ENCODE data around the gene IRF3.

The IRF3 gene

DNA sequence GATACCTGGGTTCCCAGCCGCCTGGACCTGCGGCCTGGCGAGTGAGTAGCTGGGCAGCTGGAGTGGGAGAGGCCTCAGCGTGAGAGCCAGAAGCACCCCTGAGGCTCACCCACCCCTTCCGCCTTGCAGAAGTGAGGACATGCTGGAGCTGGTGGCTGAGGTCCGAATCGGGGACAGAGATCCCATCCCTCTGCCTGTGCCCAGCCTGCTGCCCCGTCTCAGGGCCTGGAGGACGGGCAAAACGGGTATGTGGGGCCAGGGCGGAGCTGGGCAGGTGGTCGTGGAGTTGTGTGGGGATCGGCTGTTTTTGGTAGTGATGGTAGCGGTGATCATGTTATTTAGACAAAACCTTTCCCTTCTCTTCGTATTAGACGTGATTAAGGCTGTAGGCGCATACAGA is 19.1 kb downstream of the IRF3 start:
- H3K4me3 ChIP-seq (ENCODE audit: low read length): no peak overlapping the region
- no peak for TF ChIP-seq EZH2phosphoT487 (IDR thresholded peaks at IDR 0.05; ENCODE audit: borderline replicate concordance, low read length)
- TF ChIP-seq, protein P1, sequence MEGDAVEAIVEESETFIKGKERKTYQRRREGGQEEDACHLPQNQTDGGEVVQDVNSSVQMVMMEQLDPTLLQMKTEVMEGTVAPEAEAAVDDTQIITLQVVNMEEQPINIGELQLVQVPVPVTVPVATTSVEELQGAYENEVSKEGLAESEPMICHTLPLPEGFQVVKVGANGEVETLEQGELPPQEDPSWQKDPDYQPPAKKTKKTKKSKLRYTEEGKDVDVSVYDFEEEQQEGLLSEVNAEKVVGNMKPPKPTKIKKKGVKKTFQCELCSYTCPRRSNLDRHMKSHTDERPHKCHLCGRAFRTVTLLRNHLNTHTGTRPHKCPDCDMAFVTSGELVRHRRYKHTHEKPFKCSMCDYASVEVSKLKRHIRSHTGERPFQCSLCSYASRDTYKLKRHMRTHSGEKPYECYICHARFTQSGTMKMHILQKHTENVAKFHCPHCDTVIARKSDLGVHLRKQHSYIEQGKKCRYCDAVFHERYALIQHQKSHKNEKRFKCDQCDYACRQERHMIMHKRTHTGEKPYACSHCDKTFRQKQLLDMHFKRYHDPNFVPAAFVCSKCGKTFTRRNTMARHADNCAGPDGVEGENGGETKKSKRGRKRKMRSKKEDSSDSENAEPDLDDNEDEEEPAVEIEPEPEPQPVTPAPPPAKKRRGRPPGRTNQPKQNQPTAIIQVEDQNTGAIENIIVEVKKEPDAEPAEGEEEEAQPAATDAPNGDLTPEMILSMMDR (IDR thresholded peaks at IDR 0.05; ENCODE audit: low read depth, low read length, poor library complexity, severe bottlenecking): no peak
- no peaks in the 10 kb centered on the region for H4K20me1 ChIP-seq (ENCODE audit: control insufficient read depth, insufficient read depth, low read depth, low read length)
- H3K79me2 ChIP-seq (ENCODE audit: control insufficient read depth, low read length): peaks cover 69% of the 10 kb centered on the region
- H3K27ac ChIP-seq (ENCODE audit: low read depth, low read length): no peak overlapping the region
- no peaks in the 10 kb centered on the region for H3K9me3 ChIP-seq (ENCODE audit: control insufficient read depth, insufficient read depth, low read length)
- no peak overlapping the region for H3K4me2 ChIP-seq (ENCODE audit: low read length)
- no peaks in the 10 kb centered on the region for H3K27me3 ChIP-seq (ENCODE audit: control insufficient read depth, low read length)
- peaks cover 12% of the 10 kb centered on the region for H3K4me1 ChIP-seq (ENCODE audit: control insufficient read depth, low read length)
- H3K9me2 ChIP-seq (replicated peaks; ENCODE audit: control insufficient read depth, low read length): no peaks in the 10 kb centered on the region
- peaks cover 67% of the 10 kb centered on the region for H3K36me3 ChIP-seq (ENCODE audit: control insufficient read depth, low read length)
- no peaks in the 10 kb centered on the region for H3F3A ChIP-seq (ENCODE audit: control insufficient read depth, insufficient read depth)

DNA sequence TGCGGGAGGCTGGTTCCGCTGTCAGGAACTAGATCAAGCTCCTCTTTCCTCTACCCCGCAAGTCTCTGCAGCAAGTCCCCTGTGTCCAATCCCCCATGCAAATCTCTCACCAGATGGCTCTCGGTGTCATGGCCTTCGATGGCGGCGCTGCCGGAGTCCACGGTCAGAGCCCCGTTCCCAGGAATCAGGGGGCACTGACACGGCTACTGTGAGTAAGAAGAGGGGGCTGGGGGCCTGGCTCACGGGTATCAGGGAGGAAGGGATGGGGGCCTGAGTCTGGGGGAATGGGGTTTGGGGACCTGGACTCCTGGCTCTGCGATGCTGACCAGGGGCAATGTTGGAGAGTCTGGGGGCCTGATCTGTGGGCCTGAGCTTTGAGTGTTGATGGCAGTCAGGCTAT is 19.7 kb downstream of the IRF3 start:
- H3K4me2 ChIP-seq (ENCODE audit: low read length): no peak overlapping the region
- peaks cover 12% of the 10 kb centered on the region for H3K4me1 ChIP-seq (ENCODE audit: control insufficient read depth, low read length)
- H3F3A ChIP-seq (ENCODE audit: control insufficient read depth, insufficient read depth): peaks cover 2% of the 10 kb centered on the region
- no peaks in the 10 kb centered on the region; the same call in 1 of the 2 replicates for H3K27me3 ChIP-seq (ENCODE audit: control insufficient read depth, low read length)
- H3K27ac ChIP-seq (ENCODE audit: low read depth, low read length): no peak overlapping the region
- H3K36me3 ChIP-seq (ENCODE audit: control insufficient read depth, low read length): peaks cover 64% of the 10 kb centered on the region
- TF ChIP-seq EZH2phosphoT487 (IDR thresholded peaks at IDR 0.05; ENCODE audit: borderline replicate concordance, low read length): no peak
- TF ChIP-seq, protein P1 (IDR thresholded peaks at IDR 0.05; ENCODE audit: low read depth, low read length, poor library complexity, severe bottlenecking): no peak
- no peaks in the 10 kb centered on the region for H3K9me2 ChIP-seq (replicated peaks; ENCODE audit: control insufficient read depth, low read length)
- H3K9me3 ChIP-seq (ENCODE audit: control insufficient read depth, insufficient read depth, low read length): no peaks in the 10 kb centered on the region
- H4K20me1 ChIP-seq (ENCODE audit: control insufficient read depth, insufficient read depth, low read depth, low read length): no peaks in the 10 kb centered on the region
- peaks cover 73% of the 10 kb centered on the region for H3K79me2 ChIP-seq (ENCODE audit: control insufficient read depth, low read length)
- no peak overlapping the region for H3K4me3 ChIP-seq (ENCODE audit: low read length)

DNA sequence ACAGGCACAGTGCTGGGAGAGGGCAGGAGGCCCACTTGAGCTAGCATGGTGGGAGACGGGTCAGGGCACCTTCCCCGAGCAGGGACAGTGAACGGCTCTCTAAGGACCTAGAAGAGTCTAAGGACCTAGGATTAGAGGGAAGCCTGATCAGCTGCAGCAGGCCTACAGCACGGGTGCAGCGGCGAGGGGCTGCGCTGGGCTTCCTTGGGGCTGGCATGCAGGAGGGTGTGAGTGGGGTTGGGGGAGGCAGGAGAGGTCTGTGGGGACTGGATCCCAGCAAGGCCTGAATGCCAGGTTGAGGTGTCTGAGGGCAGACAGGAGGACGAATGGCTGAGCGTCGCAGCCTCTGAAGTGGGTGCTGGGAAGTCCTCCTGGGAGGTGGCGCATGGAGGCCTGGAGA is 20.1 kb downstream of the IRF3 start:
- no peaks in the 10 kb centered on the region; the same call in 1 of the 2 replicates for H3K27me3 ChIP-seq (ENCODE audit: control insufficient read depth, low read length)
- H3F3A ChIP-seq (ENCODE audit: control insufficient read depth, insufficient read depth): peaks cover 6% of the 10 kb centered on the region
- no peaks in the 10 kb centered on the region for H3K9me3 ChIP-seq (ENCODE audit: control insufficient read depth, insufficient read depth, low read length)
- no peaks in the 10 kb centered on the region for H3K9me2 ChIP-seq (replicated peaks; ENCODE audit: control insufficient read depth, low read length)
- no peak overlapping the region for H3K4me2 ChIP-seq (ENCODE audit: low read length)
- H3K4me1 ChIP-seq (ENCODE audit: control insufficient read depth, low read length): peaks cover 12% of the 10 kb centered on the region
- peaks cover 67% of the 10 kb centered on the region for H3K36me3 ChIP-seq (ENCODE audit: control insufficient read depth, low read length)
- TF ChIP-seq EZH2phosphoT487 (IDR thresholded peaks at IDR 0.05; ENCODE audit: borderline replicate concordance, low read length): no peak
- TF ChIP-seq, protein P1 (IDR thresholded peaks at IDR 0.05; ENCODE audit: low read depth, low read length, poor library complexity, severe bottlenecking): no peak
- H3K79me2 ChIP-seq (ENCODE audit: control insufficient read depth, low read length): peaks cover 76% of the 10 kb centered on the region
- H4K20me1 ChIP-seq (ENCODE audit: control insufficient read depth, insufficient read depth, low read depth, low read length): no peaks in the 10 kb centered on the region
- H3K4me3 ChIP-seq (ENCODE audit: low read length): no peak overlapping the region
- no peak overlapping the region for H3K27ac ChIP-seq (ENCODE audit: low read depth, low read length)

All from DOHH2 (cell line).